Measurements from ENCODE around the gene CLPTM1L. TPM values are rescaled to one million over a fixed set of nuclear protein-coding genes. Genes with fewer than 3 reads are reported as not detected.

The CLPTM1L gene, protein sequence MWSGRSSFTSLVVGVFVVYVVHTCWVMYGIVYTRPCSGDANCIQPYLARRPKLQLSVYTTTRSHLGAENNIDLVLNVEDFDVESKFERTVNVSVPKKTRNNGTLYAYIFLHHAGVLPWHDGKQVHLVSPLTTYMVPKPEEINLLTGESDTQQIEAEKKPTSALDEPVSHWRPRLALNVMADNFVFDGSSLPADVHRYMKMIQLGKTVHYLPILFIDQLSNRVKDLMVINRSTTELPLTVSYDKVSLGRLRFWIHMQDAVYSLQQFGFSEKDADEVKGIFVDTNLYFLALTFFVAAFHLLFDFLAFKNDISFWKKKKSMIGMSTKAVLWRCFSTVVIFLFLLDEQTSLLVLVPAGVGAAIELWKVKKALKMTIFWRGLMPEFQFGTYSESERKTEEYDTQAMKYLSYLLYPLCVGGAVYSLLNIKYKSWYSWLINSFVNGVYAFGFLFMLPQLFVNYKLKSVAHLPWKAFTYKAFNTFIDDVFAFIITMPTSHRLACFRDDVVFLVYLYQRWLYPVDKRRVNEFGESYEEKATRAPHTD
- total RNA-seq (99.3 and 130 TPM in 2 replicates), polyA plus RNA-seq (129 and 143 TPM in 2 replicates)

DNA sequence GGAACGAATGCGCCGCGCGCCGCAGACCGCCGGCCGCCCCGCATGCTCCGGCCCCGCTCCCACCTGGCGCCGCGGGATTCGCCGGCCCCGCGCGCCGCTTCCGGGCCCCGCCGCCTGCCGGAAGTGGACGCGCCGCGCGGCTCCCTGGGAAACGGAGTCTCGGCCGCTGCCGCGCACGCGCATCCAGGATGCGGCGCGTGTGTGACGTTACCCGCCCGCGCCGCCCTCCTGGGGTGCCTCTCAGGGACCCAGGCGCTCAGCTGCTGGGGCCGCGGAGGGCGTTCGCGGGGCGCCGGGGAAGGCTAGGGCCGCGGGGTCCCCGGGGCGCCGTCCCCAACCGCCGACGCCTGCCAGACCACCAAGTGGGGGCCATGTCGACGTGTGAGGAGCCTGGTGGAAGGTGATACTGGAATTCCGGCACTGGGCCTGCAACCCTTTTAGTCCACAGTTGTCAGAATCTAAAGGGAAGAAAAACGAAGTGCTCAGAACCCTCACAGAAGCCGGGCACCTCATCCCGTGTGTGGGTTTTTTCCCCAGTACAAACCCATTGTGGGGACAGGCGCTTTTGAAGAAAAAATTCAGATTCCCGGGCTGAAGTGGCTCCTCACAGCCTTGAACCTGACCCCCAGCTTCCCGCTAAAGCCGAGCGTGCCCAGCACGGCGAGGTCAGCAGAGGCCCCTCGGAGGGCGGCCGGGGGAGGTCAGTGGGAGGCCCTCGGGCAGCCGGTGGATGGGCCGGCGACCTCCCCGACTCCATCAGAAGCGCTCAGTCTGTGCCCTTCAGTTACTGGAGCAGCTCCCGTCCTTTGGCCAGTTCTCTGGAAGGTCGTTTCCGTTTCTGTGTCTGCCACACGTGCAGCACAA, at the start of gene CLPTM1L:
CLPTM1L (minus strand) TSS at position 125 of the 864 bp plus-strand sequence. CDS start 258 bp downstream, outside the sequence.
- no peaks in the 10 kb centered on the region for H3K9me3 ChIP-seq (ENCODE audit: low read depth)
- H3K4me2 ChIP-seq: peak within 1 kb of the TSS; percentile 100
- 5% methylated on average over 64 of the region's 87 CpGs for WGBS (ENCODE audit: low lambda C conversion rate, missing lambda C conversion rate)
- H3K27me3 ChIP-seq: no peaks in the 10 kb centered on the region
- peaks cover 37% of the 10 kb centered on the region for H3K79me2 ChIP-seq
- no peaks in the 10 kb centered on the region for H4K20me1 ChIP-seq (ENCODE audit: insufficient read depth, poor library complexity, severe bottlenecking)
- no peak for TF ChIP-seq EZH2phosphoT487 (IDR thresholded peaks at IDR 0.05; ENCODE audit: low read depth, severe bottlenecking, unreplicated experiment)
- TF ChIP-seq EZH2 (IDR thresholded peaks at IDR 0.05; ENCODE audit: borderline replicate concordance): no peak
- TF ChIP-seq, protein P1, sequence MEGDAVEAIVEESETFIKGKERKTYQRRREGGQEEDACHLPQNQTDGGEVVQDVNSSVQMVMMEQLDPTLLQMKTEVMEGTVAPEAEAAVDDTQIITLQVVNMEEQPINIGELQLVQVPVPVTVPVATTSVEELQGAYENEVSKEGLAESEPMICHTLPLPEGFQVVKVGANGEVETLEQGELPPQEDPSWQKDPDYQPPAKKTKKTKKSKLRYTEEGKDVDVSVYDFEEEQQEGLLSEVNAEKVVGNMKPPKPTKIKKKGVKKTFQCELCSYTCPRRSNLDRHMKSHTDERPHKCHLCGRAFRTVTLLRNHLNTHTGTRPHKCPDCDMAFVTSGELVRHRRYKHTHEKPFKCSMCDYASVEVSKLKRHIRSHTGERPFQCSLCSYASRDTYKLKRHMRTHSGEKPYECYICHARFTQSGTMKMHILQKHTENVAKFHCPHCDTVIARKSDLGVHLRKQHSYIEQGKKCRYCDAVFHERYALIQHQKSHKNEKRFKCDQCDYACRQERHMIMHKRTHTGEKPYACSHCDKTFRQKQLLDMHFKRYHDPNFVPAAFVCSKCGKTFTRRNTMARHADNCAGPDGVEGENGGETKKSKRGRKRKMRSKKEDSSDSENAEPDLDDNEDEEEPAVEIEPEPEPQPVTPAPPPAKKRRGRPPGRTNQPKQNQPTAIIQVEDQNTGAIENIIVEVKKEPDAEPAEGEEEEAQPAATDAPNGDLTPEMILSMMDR (IDR thresholded peaks at IDR 0.05; ENCODE audit: poor library complexity): no peak
- H3K4me3 ChIP-seq: peak within 1 kb of the TSS; percentile 99
- peak within 1 kb of the TSS; percentile 88 for H3K27ac ChIP-seq
- DNase-seq (ENCODE audit: low spot score): peak; percentile 97
- H3K9me2 ChIP-seq (replicated peaks; ENCODE audit: insufficient read depth): no peaks in the 10 kb centered on the region
- peak within 1 kb of the TSS; percentile 95 for H2AFZ ChIP-seq
- H3K36me3 ChIP-seq (replicated peaks; ENCODE audit: insufficient read depth, low read depth): no peaks in the 10 kb centered on the region
- peaks cover 15% of the 10 kb centered on the region for H3K4me1 ChIP-seq (ENCODE audit: insufficient read depth)

DNA sequence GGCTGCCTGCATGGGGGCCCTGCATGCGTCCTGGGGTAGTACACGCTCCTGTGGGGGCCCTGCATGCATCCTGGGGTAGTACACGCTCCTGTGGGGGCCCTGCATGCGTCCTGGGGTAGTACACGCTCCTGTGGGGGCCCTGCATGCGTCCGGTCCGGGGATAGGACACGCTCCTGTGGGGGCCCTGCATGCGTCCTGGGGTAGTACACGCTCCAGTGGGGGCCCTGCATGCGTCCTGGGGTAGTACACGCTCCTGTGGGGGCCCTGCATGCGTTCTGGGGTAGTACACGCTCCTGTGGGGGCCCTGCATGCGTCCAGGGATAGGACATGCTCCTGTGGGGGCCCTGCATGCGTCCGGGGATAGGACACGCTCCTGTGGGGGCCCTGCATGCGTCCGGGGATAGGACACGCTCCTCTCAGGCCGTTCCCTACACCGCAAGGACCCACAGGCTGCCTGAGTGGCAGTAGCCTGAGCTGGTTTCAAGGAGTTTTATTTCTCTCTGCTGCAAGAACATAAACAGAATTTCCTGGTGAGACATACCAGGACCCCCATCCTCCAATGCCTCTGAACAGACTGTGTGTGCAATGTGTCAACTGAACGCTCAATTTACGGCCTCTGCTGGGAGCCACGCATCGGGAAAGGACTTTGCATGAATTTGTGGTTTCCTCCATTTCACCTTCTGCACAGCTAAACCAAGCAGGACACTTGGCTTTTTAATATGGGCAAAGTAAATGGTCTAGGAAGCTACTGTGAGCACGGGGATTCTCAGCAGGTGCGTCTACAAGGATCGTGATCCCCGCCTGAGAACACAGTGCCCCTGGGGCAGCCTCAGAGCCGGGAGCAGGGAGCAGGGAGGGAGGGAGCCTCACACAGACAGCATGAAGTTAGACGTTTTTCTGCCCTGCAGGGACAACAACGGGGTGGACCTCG, 48.9 kb upstream of the CLPTM1L start:
- Histone ChIP-seq H3K36me3 (replicated peaks; ENCODE audit: insufficient read depth, low read depth) (no peaks in the 10 kb centered on the region), H3K79me2 (no peaks in the 10 kb centered on the region), H3K9me3 (ENCODE audit: low read depth) (no peaks in the 10 kb centered on the region), H3K27me3 (peaks cover 22% of the 10 kb centered on the region), H4K20me1 (ENCODE audit: insufficient read depth, poor library complexity, severe bottlenecking) (no peaks in the 10 kb centered on the region), H3K4me2 (no peak overlapping the region), H3K27ac (no peak overlapping the region), H2AFZ (no peak overlapping the region), H3K4me3 (no peak overlapping the region), H3K9me2 (replicated peaks; ENCODE audit: insufficient read depth) (no peaks in the 10 kb centered on the region), H3K4me1 (ENCODE audit: insufficient read depth) (no peaks in the 10 kb centered on the region)
- WGBS (ENCODE audit: low lambda C conversion rate, missing lambda C conversion rate): 79% methylated on average over 34 of the region's 36 CpGs
- no peak for TF ChIP-seq EZH2 (IDR thresholded peaks at IDR 0.05; ENCODE audit: borderline replicate concordance)
- no peak for TF ChIP-seq EZH2phosphoT487 (IDR thresholded peaks at IDR 0.05; ENCODE audit: low read depth, severe bottlenecking, unreplicated experiment)
- TF ChIP-seq, protein P1 (IDR thresholded peaks at IDR 0.05; ENCODE audit: poor library complexity): no peak
- no peak for DNase-seq (ENCODE audit: low spot score)

DNA sequence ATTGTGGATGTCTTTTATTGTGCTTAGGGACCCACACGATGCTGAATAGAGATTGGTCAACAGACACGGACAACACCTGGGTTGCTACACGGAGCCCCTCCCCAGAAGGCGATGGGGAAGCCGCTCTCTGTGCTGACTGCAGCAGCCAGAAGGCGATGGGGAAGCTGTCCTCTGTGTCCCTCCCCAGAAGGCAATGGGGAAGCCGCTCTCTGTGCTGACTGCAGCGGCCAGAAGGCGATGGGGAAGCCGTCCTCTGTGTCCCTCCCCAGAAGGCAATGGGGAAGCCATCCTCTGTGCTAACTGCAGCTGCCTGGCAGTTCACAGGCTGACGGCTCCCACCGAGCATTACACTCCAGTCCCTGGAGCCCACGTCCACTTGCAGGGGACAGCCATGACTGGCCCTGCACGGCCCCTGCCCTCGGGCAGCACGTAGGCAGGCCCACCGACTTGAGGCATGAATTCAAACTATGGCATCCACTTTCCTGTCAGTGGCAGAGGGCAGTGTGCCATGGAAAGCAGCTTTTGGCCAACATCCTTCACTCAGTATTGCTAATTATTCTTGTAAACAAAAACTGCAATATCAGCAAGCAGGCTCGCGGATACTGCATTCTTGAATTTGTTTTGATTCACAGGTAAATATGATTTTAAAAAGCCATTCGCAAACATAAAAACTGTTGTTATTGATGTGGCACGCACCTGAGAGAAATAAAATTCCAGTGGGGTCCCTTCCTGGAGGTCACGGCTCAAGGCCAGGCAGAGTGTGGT, 48.1 kb upstream of the CLPTM1L start:
- no peak for DNase-seq (ENCODE audit: low spot score)
- no peak overlapping the region for H3K4me2 ChIP-seq
- WGBS (ENCODE audit: low lambda C conversion rate, missing lambda C conversion rate): 84% methylated on average over 22 of the region's 22 CpGs
- no peak overlapping the region for H3K4me3 ChIP-seq
- TF ChIP-seq EZH2 (IDR thresholded peaks at IDR 0.05; ENCODE audit: borderline replicate concordance): no peak
- TF ChIP-seq, protein P1 (IDR thresholded peaks at IDR 0.05; ENCODE audit: poor library complexity): no peak
- no peak for TF ChIP-seq EZH2phosphoT487 (IDR thresholded peaks at IDR 0.05; ENCODE audit: low read depth, severe bottlenecking, unreplicated experiment)
- H4K20me1 ChIP-seq (ENCODE audit: insufficient read depth, poor library complexity, severe bottlenecking): no peaks in the 10 kb centered on the region
- H3K4me1 ChIP-seq (ENCODE audit: insufficient read depth): no peaks in the 10 kb centered on the region
- peaks cover 23% of the 10 kb centered on the region for H3K27me3 ChIP-seq
- H3K36me3 ChIP-seq (replicated peaks; ENCODE audit: insufficient read depth, low read depth): no peaks in the 10 kb centered on the region
- H3K79me2 ChIP-seq: no peaks in the 10 kb centered on the region
- H2AFZ ChIP-seq: no peak overlapping the region
- no peak overlapping the region for H3K27ac ChIP-seq
- H3K9me2 ChIP-seq (replicated peaks; ENCODE audit: insufficient read depth): no peaks in the 10 kb centered on the region
- no peaks in the 10 kb centered on the region for H3K9me3 ChIP-seq (ENCODE audit: low read depth)
